Endodermal cell (in vitro differentiated cells): ENCODE data around the gene NKAIN1. TPM values are rescaled to one million over a fixed set of nuclear protein-coding genes. Genes with fewer than 3 reads are reported as not detected.

Experiments used
- DNase-seq: peaks from one replicate; pipeline ENCODE4 v3.0.0-alpha.2; 2017
- H3K27ac ChIP-seq: 2 replicates; pipeline ENCODE4 v1.5.1; 2013; ENCODE audit warnings: mild to moderate bottlenecking, low read depth, low read length, moderate library complexity
- H3K27me3 ChIP-seq: 2 replicates; pipeline ENCODE4 v1.6.1; 2013; ENCODE audit warnings: mild to moderate bottlenecking, low read length, moderate library complexity; ENCODE audit not compliant: insufficient read depth, control insufficient read depth, poor library complexity, severe bottlenecking
- H3K36me3 ChIP-seq: 2 replicates; pipeline ENCODE4 v1.7.0; 2013; ENCODE audit warnings: mild to moderate bottlenecking, low read length, moderate library complexity; ENCODE audit not compliant: control insufficient read depth, insufficient read depth
- H3K4me1 ChIP-seq: one replicate; pipeline ENCODE4 v1.7.0; 2013; ENCODE audit warnings: low read length; ENCODE audit not compliant: control insufficient read depth, insufficient read depth
- H3K4me3 ChIP-seq: 2 replicates; pipeline ENCODE4 v1.5.1; 2013; ENCODE audit warnings: mild to moderate bottlenecking, low read length, moderate library complexity
- H3K9ac ChIP-seq: 2 replicates; pipeline ENCODE4 v1.6.1; 2013; ENCODE audit warnings: mild to moderate bottlenecking, low read length, moderate library complexity; ENCODE audit not compliant: poor library complexity, severe bottlenecking; ENCODE audit errors: extremely low read depth
- H3K9me3 ChIP-seq: 2 replicates; pipeline ENCODE4 v1.6.1; 2013; ENCODE audit warnings: mild to moderate bottlenecking, low read length, moderate library complexity; ENCODE audit not compliant: control insufficient read depth
- H3K27ac Mint-ChIP-seq: 2 replicates; pipeline ENCODE4 v1.8.0; 2020; ENCODE audit warnings: mixed read lengths
- H3K27me3 Mint-ChIP-seq: 2 replicates; pipeline ENCODE4 v1.8.0; 2021; ENCODE audit warnings: mild to moderate bottlenecking, mixed read lengths; ENCODE audit not compliant: insufficient read depth
- H3K36me3 Mint-ChIP-seq: 2 replicates; pipeline ENCODE4 v1.8.0; 2020; ENCODE audit warnings: low read depth, mixed read lengths
- H3K4me1 Mint-ChIP-seq: 2 replicates; pipeline ENCODE4 v1.8.0; 2020; ENCODE audit warnings: mixed read lengths
- H3K4me3 Mint-ChIP-seq: 2 replicates; pipeline ENCODE4 v1.8.0; 2020; ENCODE audit warnings: mild to moderate bottlenecking, moderate library complexity, mixed read lengths
- H3K9me3 Mint-ChIP-seq: 2 replicates; pipeline ENCODE4 v1.8.0; 2020; ENCODE audit warnings: mild to moderate bottlenecking, mixed read lengths
- CTCF ChIP-seq: fragments of 200-600 bp; sonication (generic); conservative IDR thresholded peaks from 2 replicates; pipeline ENCODE4 v1.5.0; 2021; ENCODE audit warnings: antibody characterized with exemption, mild to moderate bottlenecking
- WGBS, 2 experiments: methylation state at CpG; one replicate each; pipeline versions ENCODE4 v1.1.5 to v1.1.7; 2013; ENCODE audit warnings: missing lambda C conversion rate in 2 of 2, mixed read lengths in 1 of 2; ENCODE audit not compliant: insufficient coverage in 1 of 2, insufficient read length in 1 of 2; 5-methylcytosine and 5-hydroxymethylcytosine counted together
- total RNA-seq, 2 donors: library from RNA; stranded (reverse); fragmentation: NEBNext Ultra II Directional in 1 of 2; extraction: Animal tissue kit (Norgen Biotek cat#: 25700) in 1 of 2; gene quantifications; 2 replicates in 1 of 2; 3 replicates in 1 of 2; pipeline ENCODE4 v1.2.1, GENCODE V29; 2021

NKAIN1 gene
- total RNA-seq, 2 donors from 2014 or later = 7.0 to 13.2 TPM

GRCh38 chr1:31207046-31207445, 32.6 kb downstream of the NKAIN1 start:
- Mint-ChIP-seq H3K4me1 (no peaks in the 10 kb centered on the region), H3K4me3 (no peak overlapping the region), H3K27ac (no peak overlapping the region), H3K27me3 (no peaks in the 10 kb centered on the region), H3K36me3 (no peaks in the 10 kb centered on the region), H3K9me3 (no peaks in the 10 kb centered on the region)
- TF ChIP-seq CTCF = no peak
- H3K27ac ChIP-seq = no peak overlapping the region
- no peaks in the 10 kb centered on the region for H3K9me3 ChIP-seq
- no peak overlapping the region for H3K9ac ChIP-seq
- no peaks in the 10 kb centered on the region for H3K27me3 ChIP-seq
- 95 to 100% methylated on average over 2 to 3 of the region's 3 CpGs for WGBS, 2 experiments
- no peak for DNase-seq
- no peaks in the 10 kb centered on the region for H3K36me3 ChIP-seq
- no peak overlapping the region for H3K4me3 ChIP-seq
- H3K4me1 ChIP-seq = no peaks in the 10 kb centered on the region

GRCh38 chr1:31203215-31203614, 36.5 kb downstream of the NKAIN1 start:
- Histone ChIP-seq H3K36me3 (no peaks in the 10 kb centered on the region), H3K27ac (no peak overlapping the region), H3K4me1 (no peaks in the 10 kb centered on the region), H3K27me3 (no peaks in the 10 kb centered on the region), H3K4me3 (no peak overlapping the region), H3K9me3 (no peaks in the 10 kb centered on the region), H3K9ac (no peak overlapping the region)
- 79 to 85% methylated on average over 6 to 8 of the region's 10 CpGs for WGBS, 2 experiments
- DNase-seq = no peak
- H3K36me3 Mint-ChIP-seq = no peaks in the 10 kb centered on the region
- H3K4me3 Mint-ChIP-seq = no peak overlapping the region
- H3K4me1 Mint-ChIP-seq = peaks cover 5% of the 10 kb centered on the region
- no peak overlapping the region for H3K27ac Mint-ChIP-seq
- no peak for TF ChIP-seq CTCF
- H3K9me3 Mint-ChIP-seq = no peaks in the 10 kb centered on the region
- H3K27me3 Mint-ChIP-seq = no peaks in the 10 kb centered on the region

- H3K36me3 ChIP-seq = no peaks in the 10 kb centered on the region
- H3K27me3 Mint-ChIP-seq = no peaks in the 10 kb centered on the region
- H3K27ac Mint-ChIP-seq = no peak overlapping the region
- no peaks in the 10 kb centered on the region for H3K36me3 Mint-ChIP-seq
- no peaks in the 10 kb centered on the region for H3K9me3 ChIP-seq
- H3K4me3 Mint-ChIP-seq = no peak overlapping the region
- no peak for DNase-seq
- H3K9ac ChIP-seq = no peak overlapping the region
- no peak for TF ChIP-seq CTCF
- H3K27ac ChIP-seq = peak overlapping the region; percentile 87
- H3K27me3 ChIP-seq = no peaks in the 10 kb centered on the region
- 71 to 88% methylated on average over 1 to 5 of the region's 5 CpGs for WGBS, 2 experiments
- no peak overlapping the region for H3K4me3 ChIP-seq
- no peaks in the 10 kb centered on the region for H3K9me3 Mint-ChIP-seq
- no peaks in the 10 kb centered on the region for H3K4me1 ChIP-seq
- H3K4me1 Mint-ChIP-seq = peaks cover 5% of the 10 kb centered on the region
Measured at GRCh38 chr1:31201931-31202360, 37.7 kb downstream of the NKAIN1 start.
